Prostate gland (tissue), 2 donors: ENCODE data around the gene PATL1.

ENCODE experiments used
- CTCF ChIP-seq, 4 experiments: fragments of 200-600 bp in 2 of 4; fragments of 450-650 bp in 2 of 4; sonication (generic) in 2 of 4; IDR thresholded peaks; 1 replicate in 3 of 4; 2 replicates in 1 of 4; pipeline ENCODE4 v1.5.1; 2016 to 2019; ENCODE audit warnings: antibody characterized with exemption in 4 of 4, mild to moderate bottlenecking in 2 of 4, moderate library complexity in 2 of 4
- POLR2A ChIP-seq: fragments of 450-650 bp; IDR thresholded peaks from one replicate; pipeline ENCODE4 v1.6.1; 2016; ENCODE audit warnings: antibody characterized with exemption, mild to moderate bottlenecking
- POLR2AphosphoS5 ChIP-seq: sonication (generic); formaldehyde crosslinking; IDR thresholded peaks from one replicate; pipeline ENCODE4 v1.6.1; 2017; ENCODE audit warnings: antibody characterized with exemption

- TF ChIP-seq CTCF (IDR thresholded peaks at IDR 0.05): no peak
- TF ChIP-seq POLR2AphosphoS5: no peak
- TF ChIP-seq POLR2A: no peak
These were observed 39.7 kb upstream of the PATL1 start for GRCh38 chr11:59708537-59708936.
